Hepatocyte (in vitro differentiated cells): Measurements from ENCODE around the gene OXSR1.

Experiments used
- EZH2 ChIP-seq: fragments of 200-600 bp; sonication (generic); IDR thresholded peaks from 2 replicates; pipeline ENCODE4 v1.6.1; 2016; ENCODE audit warnings: antibody characterized with exemption, mild to moderate bottlenecking, borderline replicate concordance
- TF ChIP-seq, protein P1 (sequence below): fragments of 200-600 bp; sonication (generic); IDR thresholded peaks from 2 replicates; pipeline ENCODE4 v1.5.1; 2016; ENCODE audit warnings: antibody characterized with exemption, mild to moderate bottlenecking; ENCODE audit not compliant: poor library complexity

DNA sequence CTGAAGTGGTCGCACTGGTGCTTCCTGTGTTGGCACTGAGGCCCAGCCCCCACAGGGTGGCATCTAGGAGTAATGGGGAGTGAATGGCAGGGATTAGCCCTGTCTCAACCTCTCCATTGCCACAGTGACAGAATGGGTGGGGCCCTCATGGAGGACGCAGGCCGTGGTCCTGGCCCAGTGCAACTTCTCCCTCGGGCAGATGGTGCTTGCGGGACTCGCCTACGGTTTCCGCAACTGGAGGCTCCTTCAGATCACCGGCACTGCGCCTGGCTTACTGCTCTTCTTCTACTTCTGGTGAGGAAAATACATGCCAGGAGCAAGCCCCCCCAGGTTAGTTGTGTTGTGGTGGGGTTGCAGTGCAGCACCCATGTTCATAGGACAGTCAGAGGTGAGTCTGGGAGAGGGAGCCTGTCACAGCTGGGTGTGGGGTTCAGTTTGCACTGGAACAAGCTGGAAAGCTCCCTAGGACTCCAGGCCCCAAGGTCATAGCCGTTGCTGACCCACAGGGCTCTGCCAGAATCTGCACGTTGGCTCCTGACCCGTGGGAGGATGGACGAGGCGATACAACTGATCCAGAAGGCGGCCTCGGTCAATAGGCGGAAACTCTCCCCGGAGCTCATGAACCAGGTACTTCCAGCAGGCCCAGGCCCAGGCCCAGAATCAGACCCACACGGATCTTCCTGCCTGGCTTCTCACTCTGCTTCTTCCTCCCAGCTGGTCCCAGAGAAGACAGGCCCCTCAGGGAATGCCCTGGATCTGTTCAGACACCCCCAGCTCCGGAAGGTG, 109.7 kb downstream of the OXSR1 start:
- TF ChIP-seq EZH2: no peak
- TF ChIP-seq, protein P1, sequence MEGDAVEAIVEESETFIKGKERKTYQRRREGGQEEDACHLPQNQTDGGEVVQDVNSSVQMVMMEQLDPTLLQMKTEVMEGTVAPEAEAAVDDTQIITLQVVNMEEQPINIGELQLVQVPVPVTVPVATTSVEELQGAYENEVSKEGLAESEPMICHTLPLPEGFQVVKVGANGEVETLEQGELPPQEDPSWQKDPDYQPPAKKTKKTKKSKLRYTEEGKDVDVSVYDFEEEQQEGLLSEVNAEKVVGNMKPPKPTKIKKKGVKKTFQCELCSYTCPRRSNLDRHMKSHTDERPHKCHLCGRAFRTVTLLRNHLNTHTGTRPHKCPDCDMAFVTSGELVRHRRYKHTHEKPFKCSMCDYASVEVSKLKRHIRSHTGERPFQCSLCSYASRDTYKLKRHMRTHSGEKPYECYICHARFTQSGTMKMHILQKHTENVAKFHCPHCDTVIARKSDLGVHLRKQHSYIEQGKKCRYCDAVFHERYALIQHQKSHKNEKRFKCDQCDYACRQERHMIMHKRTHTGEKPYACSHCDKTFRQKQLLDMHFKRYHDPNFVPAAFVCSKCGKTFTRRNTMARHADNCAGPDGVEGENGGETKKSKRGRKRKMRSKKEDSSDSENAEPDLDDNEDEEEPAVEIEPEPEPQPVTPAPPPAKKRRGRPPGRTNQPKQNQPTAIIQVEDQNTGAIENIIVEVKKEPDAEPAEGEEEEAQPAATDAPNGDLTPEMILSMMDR: no peak
